A549 (cell line): ENCODE measurements around the gene UBE2H.

ENCODE experiments used
- BHLHE40 ChIP-seq: IDR thresholded peaks from 2 replicates; pipeline ENCODE4 v1.6.1; 2012; ENCODE audit warnings: low read depth, low read length, inconsistent platforms
- CTCF ChIP-seq: fragments of >200 bp; sonication (Bioruptor Twin); formaldehyde crosslinking; IDR thresholded peaks from 3 replicates; pipeline ENCODE4 v1.5.1; 2016
- EP300 ChIP-seq, 2 experiments: fragments of >200 bp; sonication (Bioruptor Twin); formaldehyde crosslinking; IDR thresholded peaks; 2 replicates in 1 of 2; 3 replicates in 1 of 2; pipeline ENCODE4 v1.6.1; 2016 to 2017
- FOSL2 ChIP-seq, 2 experiments: fragments of 450-650 bp in 1 of 2; fragments of >200 bp in 1 of 2; sonication (Bioruptor Twin) in 1 of 2; formaldehyde crosslinking; IDR thresholded peaks; 2 replicates each; pipeline versions ENCODE4 v1.5.0 to v1.6.1; 2016 to 2020; ENCODE audit warnings: mild to moderate bottlenecking in 1 of 2, moderate library complexity in 1 of 2
- JUNB ChIP-seq: fragments of >200 bp; sonication (Bioruptor Twin); formaldehyde crosslinking; IDR thresholded peaks from 2 replicates; pipeline ENCODE4 v1.6.1; 2016
- POLR2A ChIP-seq: IDR thresholded peaks from 2 replicates; pipeline ENCODE4 v1.6.1; 2012; ENCODE audit warnings: mild to moderate bottlenecking, low read length
- REST ChIP-seq: fragments of 200-600 bp; sonication (generic); IDR thresholded peaks from 2 replicates; pipeline ENCODE4 v1.6.1; 2016; ENCODE audit warnings: antibody characterized with exemption, mild to moderate bottlenecking, moderate library complexity
- TFCP2L1 ChIP-seq: fragments of 250-450 bp; sonication (Bioruptor Pico); IDR thresholded peaks from 2 replicates; pipeline ENCODE4 v1.5.0; 2021; ENCODE audit warnings: mild to moderate bottlenecking
- TF ChIP-seq, protein P1 (sequence below): IDR thresholded peaks from 2 replicates; pipeline ENCODE4 v1.6.1; 2012
- TF ChIP-seq, protein P2 (sequence below): fragments of 250-450 bp; sonication (Bioruptor Pico); IDR thresholded peaks from 2 replicates; pipeline ENCODE4 v1.5.0; 2021; ENCODE audit warnings: mild to moderate bottlenecking, moderate library complexity, borderline replicate concordance

DNA sequence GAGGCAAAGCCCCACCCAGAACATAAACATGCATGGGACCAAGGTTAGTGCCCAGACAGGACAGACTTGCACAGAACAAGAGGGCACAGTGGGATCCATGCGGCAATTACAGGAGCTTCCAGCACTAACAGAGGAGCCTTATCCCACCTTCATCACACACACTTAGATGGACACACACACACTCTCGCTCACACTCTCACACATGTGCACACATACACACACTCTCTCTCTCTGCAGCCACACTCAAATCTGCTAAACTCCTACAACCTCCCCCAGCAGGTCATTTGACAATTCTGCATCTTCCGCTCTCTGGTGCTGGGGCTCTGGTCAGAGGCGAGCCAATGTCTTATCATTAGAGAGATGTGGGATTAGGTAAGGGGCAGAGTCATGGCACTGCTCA is 120.5 kb downstream of the UBE2H start:
- TF ChIP-seq TFCP2L1, result no peak
- no peak for TF ChIP-seq CTCF
- no peak for TF ChIP-seq POLR2A
- TF ChIP-seq, protein P1, sequence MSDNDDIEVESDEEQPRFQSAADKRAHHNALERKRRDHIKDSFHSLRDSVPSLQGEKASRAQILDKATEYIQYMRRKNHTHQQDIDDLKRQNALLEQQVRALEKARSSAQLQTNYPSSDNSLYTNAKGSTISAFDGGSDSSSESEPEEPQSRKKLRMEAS, result no peak
- TF ChIP-seq FOSL2 (IDR thresholded peaks at IDR 0.05), result no peak
- no peak for TF ChIP-seq FOSL2 (CRISPR knock-in tag; IDR thresholded peaks at IDR 0.05)
- no peak for TF ChIP-seq JUNB
- TF ChIP-seq REST, result no peak
- no peak for TF ChIP-seq EP300 (IDR thresholded peaks at IDR 0.05)
- TF ChIP-seq, protein P2, sequence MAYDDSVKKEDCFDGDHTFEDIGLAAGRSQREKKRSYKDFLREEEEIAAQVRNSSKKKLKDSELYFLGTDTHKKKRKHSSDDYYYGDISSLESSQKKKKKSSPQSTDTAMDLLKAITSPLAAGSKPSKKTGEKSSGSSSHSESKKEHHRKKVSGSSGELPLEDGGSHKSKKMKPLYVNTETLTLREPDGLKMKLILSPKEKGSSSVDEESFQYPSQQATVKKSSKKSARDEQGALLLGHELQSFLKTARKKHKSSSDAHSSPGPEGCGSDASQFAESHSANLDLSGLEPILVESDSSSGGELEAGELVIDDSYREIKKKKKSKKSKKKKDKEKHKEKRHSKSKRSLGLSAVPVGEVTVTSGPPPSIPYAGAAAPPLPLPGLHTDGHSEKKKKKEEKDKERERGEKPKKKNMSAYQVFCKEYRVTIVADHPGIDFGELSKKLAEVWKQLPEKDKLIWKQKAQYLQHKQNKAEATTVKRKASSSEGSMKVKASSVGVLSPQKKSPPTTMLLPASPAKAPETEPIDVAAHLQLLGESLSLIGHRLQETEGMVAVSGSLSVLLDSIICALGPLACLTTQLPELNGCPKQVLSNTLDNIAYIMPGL (CRISPR knock-in tag), result no peak
- no peak for TF ChIP-seq BHLHE40
